HEK293 (cell line): ENCODE results near the gene GALNT6.

Experiments
- ZBTB17 ChIP-seq: fragments of 450-650 bp; formaldehyde crosslinking; IDR thresholded peaks from 2 replicates; pipeline ENCODE4 v1.5.1; 2016; ENCODE audit warnings: missing biosample characterization, missing genetic modification characterization
- ZNF2 ChIP-seq: fragments of 450-650 bp; formaldehyde crosslinking; IDR thresholded peaks from 2 replicates; pipeline ENCODE4 v1.5.1; 2016; ENCODE audit warnings: missing biosample characterization, missing genetic modification characterization
- ZNF274 ChIP-seq, 2 experiments: fragments of 200-500 bp in 1 of 2; fragments of 450-650 bp in 1 of 2; sonication (Bioruptor generic) in 1 of 2; formaldehyde crosslinking in 1 of 2; IDR thresholded peaks; 2 replicates each; pipeline versions ENCODE4 v1.5.1 to v1.6.1; 2014 to 2016; ENCODE audit warnings: borderline replicate concordance in 1 of 2, inconsistent platforms in 1 of 2, low read length in 1 of 2, missing biosample characterization in 1 of 2, missing genetic modification characterization in 1 of 2
- TF ChIP-seq, protein P1 (sequence below): fragments of 450-650 bp; formaldehyde crosslinking; IDR thresholded peaks from 2 replicates; pipeline ENCODE4 v1.5.1; 2016; ENCODE audit warnings: missing biosample characterization, missing genetic modification characterization

DNA sequence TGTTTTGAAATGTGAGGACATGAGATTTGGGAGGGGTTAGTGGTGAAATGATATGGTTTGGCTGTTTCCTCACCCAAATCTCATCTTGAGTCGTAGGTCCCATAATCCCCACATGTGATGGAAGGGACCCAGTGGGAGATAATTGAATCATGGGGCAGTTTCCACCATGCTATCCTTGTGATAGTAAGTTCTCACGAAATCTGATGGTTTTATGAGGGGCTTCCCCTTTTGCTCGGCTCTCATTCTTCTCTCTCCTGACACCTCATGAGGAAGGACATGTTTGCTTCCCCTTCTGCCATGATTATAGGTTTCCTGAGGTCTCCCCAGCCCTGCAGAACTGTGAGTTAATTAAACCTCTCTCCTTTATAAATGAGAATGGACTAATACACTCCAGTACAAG, 18.0 kb downstream of the GALNT6 start:
- no peak for TF ChIP-seq ZNF2 (tag by site-specific recombination)
- no peak for TF ChIP-seq ZNF274 (IDR thresholded peaks at IDR 0.05; ENCODE audit: low read length)
- TF ChIP-seq ZNF274 (tag by site-specific recombination; IDR thresholded peaks at IDR 0.05; ENCODE audit: borderline replicate concordance): no peak
- TF ChIP-seq, protein P1, sequence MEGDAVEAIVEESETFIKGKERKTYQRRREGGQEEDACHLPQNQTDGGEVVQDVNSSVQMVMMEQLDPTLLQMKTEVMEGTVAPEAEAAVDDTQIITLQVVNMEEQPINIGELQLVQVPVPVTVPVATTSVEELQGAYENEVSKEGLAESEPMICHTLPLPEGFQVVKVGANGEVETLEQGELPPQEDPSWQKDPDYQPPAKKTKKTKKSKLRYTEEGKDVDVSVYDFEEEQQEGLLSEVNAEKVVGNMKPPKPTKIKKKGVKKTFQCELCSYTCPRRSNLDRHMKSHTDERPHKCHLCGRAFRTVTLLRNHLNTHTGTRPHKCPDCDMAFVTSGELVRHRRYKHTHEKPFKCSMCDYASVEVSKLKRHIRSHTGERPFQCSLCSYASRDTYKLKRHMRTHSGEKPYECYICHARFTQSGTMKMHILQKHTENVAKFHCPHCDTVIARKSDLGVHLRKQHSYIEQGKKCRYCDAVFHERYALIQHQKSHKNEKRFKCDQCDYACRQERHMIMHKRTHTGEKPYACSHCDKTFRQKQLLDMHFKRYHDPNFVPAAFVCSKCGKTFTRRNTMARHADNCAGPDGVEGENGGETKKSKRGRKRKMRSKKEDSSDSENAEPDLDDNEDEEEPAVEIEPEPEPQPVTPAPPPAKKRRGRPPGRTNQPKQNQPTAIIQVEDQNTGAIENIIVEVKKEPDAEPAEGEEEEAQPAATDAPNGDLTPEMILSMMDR (tag by site-specific recombination): no peak
- no peak for TF ChIP-seq ZBTB17 (tag by site-specific recombination)
